ENCODE measurements around the gene BRMS1.

BRMS1 gene

DNA sequence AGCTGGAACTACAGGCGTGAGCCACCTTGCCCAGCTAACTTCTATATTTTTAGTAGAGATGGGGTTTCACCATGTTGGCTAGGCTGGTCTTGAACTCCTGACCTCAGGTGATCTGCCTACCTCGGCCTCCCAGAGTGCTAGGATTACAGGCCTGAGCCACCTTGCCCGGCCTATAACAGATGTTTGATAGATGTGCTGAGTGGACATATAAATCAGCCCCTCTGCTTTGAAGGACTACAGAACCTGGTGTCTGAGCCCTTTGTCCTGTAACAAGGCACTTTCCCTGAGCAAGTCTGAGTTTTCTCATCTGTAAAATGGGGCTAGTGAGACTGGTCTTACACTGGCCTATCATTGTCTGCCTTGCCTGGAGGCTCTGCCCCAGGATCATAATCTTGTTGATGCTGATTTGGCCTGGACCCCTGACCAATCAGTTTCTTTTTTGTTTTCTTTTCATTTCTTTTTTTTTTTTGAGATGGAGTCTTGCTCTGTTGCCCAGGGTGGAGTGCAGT lies 15.7 kb downstream of the BRMS1 start:
- Histone ChIP-seq H3K27me3 (replicated peaks; ENCODE audit: control insufficient read depth, insufficient read depth, low read length, poor library complexity, severe bottlenecking) (no peaks in the 10 kb centered on the region), H3K9me3 (ENCODE audit: control insufficient read depth, low read length) (no peaks in the 10 kb centered on the region), H3K4me3 (ENCODE audit: insufficient read depth, low read depth, low read length, poor library complexity, severe bottlenecking) (no peak overlapping the region), H3K36me3 (ENCODE audit: control insufficient read depth, insufficient read depth, low read length) (no peaks in the 10 kb centered on the region), H3K27ac (ENCODE audit: insufficient read depth, low read length, poor library complexity, severe bottlenecking) (no peak overlapping the region), H3K4me1 (ENCODE audit: control insufficient read depth, insufficient read depth, low read length, poor library complexity, severe bottlenecking) (peaks cover 27% of the 10 kb centered on the region)
- no peak for DNase-seq

DNA sequence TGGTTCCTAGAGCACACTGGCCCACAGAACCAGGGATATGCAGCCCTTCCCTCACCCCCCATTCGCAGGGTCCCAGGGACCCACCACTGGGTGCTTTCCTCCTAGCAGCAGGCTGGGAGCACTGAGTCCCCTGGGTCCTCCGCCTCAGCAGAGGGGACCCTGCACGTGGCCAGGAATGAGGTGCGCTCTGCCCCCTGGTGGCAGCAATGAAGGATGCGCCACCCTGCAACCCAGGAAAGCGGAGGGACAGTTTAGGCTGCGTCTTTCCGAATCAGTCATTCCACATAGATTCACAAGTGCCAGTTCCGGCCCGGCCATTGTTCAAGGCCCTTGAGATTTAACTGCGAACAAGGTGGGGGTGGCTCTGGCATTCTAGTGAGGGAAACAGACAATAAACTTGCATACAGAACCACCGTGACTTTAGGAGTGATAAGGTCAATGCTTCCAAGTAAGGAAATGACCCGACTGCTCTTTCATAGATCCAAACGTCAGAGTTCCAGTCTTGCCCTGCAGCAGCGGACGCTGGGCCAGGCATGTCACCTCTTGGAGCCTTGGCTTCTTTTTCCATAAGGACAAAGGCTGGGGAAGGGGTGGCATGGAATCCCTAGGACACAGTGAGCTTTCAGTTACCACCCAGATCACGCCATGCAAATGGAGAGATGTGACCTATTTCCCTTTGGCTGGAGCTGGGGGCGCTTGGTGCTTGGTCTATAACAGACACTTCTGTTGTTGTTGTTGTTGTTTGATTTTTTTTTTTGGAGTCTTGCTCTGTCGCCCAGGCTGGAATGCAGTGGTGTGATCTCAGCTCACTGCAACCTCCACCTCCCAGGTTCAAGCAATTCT lies 16.4 kb downstream of the BRMS1 start:
- Histone ChIP-seq H3K4me1 (ENCODE audit: control insufficient read depth, insufficient read depth, low read length, poor library complexity, severe bottlenecking) (peaks cover 27% of the 10 kb centered on the region), H3K9me3 (ENCODE audit: control insufficient read depth, low read length) (no peaks in the 10 kb centered on the region), H3K27me3 (replicated peaks; ENCODE audit: control insufficient read depth, insufficient read depth, low read length, poor library complexity, severe bottlenecking) (no peaks in the 10 kb centered on the region), H3K27ac (ENCODE audit: insufficient read depth, low read length, poor library complexity, severe bottlenecking) (no peak overlapping the region), H3K4me3 (ENCODE audit: insufficient read depth, low read depth, low read length, poor library complexity, severe bottlenecking) (no peak overlapping the region), H3K36me3 (ENCODE audit: control insufficient read depth, insufficient read depth, low read length) (no peaks in the 10 kb centered on the region)
- peak; percentile 62 to 64 (median 63) for DNase-seq

DNA sequence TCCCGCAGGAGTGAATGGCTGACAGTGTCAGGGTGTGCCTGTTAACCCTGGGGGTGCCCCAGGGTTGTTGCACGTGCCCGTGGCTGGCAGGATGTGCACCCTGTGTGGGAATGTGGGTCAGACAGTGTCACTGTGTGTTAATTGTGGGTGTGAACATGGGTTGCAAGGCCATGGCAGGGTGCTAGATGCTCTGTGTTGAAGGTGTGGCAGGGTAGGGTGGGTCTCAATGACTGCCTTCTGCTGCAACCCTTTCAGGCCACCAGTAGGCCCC lies 16.9 kb downstream of the BRMS1 start:
- no peaks in the 10 kb centered on the region for H3K9me3 ChIP-seq (ENCODE audit: control insufficient read depth, low read length)
- H3K4me3 ChIP-seq (ENCODE audit: insufficient read depth, low read depth, low read length, poor library complexity, severe bottlenecking), result no peak overlapping the region
- no peak overlapping the region for H3K27ac ChIP-seq (ENCODE audit: insufficient read depth, low read length, poor library complexity, severe bottlenecking)
- peak in 1 of 3 donors; percentile 35 for DNase-seq
- no peaks in the 10 kb centered on the region for H3K27me3 ChIP-seq (replicated peaks; ENCODE audit: control insufficient read depth, insufficient read depth, low read length, poor library complexity, severe bottlenecking)
- no peaks in the 10 kb centered on the region for H3K36me3 ChIP-seq (ENCODE audit: control insufficient read depth, insufficient read depth, low read length)
- H3K4me1 ChIP-seq (ENCODE audit: control insufficient read depth, insufficient read depth, low read length, poor library complexity, severe bottlenecking), result peaks cover 27% of the 10 kb centered on the region

DNA sequence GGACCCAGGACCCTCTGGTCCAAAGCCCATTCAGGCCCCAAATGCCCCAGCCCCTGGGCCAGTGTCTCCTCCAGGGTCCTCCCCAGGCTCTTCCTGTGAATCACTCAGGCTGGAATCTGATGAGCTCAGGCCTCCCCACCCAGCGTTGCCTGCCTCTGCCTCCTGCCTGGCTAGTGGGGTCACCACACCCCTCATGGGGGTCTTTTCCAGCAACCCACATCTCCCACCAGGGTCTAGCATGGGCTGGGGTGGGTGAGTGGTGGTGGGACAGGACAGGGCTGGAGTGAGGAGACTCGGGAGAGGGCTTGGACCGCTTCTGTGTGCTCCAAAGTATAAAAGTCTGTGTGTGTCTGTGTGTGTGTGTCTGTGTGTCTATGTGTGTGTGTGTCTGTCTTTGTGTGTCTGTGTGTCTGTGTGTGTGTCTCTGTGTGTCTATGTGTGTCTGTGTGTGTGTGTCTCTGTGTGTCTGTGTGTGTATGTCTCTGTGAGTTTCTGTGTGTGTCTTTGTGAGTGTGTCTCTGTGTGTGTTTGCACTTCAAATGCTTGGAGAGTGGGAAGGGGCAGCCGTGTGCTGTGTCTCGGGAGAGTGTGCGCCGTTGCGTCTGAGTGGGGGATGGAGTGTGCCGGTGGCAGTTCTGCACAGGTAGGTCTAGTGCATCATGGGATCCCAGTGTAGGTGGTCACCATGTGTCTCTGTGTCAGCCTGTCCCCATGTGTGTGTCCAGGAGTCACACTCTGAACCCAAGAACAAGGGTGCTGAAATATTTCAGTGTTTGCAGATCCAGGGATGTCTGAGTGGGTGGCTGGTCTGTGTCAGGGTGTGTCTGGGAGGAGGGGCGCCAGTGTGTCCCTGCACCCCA lies 17.5 kb downstream of the BRMS1 start:
- H3K9me3 ChIP-seq (ENCODE audit: control insufficient read depth, low read length), result no peaks in the 10 kb centered on the region
- no peak for DNase-seq
- no peak overlapping the region for H3K27ac ChIP-seq (ENCODE audit: insufficient read depth, low read length, poor library complexity, severe bottlenecking)
- H3K4me1 ChIP-seq (ENCODE audit: control insufficient read depth, insufficient read depth, low read length, poor library complexity, severe bottlenecking), result peaks cover 27% of the 10 kb centered on the region
- H3K27me3 ChIP-seq (replicated peaks; ENCODE audit: control insufficient read depth, insufficient read depth, low read length, poor library complexity, severe bottlenecking), result no peaks in the 10 kb centered on the region
- H3K36me3 ChIP-seq (ENCODE audit: control insufficient read depth, insufficient read depth, low read length), result no peaks in the 10 kb centered on the region
- no peak overlapping the region for H3K4me3 ChIP-seq (ENCODE audit: insufficient read depth, low read depth, low read length, poor library complexity, severe bottlenecking)

DNA sequence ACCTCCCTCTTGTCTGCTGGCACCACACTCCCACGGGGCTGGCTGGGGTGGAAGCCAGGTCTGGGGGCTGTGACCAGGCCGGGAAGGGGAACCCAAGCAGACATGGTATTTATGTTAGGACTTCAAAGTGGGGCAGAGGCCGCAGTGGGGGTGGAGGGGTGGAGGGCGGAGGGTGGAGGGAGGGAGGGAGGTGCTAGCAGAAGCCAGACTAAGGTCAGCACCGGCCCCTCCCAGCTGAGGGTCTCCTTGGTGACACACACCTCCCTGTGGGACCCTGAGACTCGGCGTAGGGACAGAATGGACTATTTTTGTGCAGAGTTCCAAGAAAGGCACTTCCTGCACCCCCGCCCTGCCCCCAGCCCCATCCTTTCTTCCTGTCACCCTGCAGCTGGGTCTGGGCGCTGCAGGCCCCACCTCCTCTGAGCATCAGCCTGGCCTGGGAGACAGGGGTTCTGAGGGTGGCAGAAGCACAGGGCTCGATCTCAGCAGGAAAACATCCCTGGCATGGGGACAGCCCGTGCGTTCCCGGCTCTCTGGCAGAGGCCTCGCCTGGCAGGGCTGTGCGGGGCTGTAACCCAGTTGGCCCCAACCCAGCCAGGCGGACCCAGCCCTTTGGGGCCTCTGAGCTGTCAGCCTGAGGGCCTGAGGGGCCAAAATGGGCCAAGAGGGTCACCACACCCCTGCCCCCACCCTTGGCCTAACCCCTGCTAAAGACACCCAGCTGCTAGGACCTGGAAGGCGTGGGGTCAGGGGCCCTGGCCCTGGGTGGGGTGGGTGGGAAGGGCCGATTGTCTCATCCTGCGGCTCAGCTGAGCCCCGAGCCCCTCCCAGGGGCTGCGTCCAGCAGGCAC lies 18.4 kb downstream of the BRMS1 start:
- H3K4me1 ChIP-seq (ENCODE audit: control insufficient read depth, insufficient read depth, low read length, poor library complexity, severe bottlenecking), result peaks cover 27% of the 10 kb centered on the region
- H3K27me3 ChIP-seq (replicated peaks; ENCODE audit: control insufficient read depth, insufficient read depth, low read length, poor library complexity, severe bottlenecking), result no peaks in the 10 kb centered on the region
- no peaks in the 10 kb centered on the region for H3K9me3 ChIP-seq (ENCODE audit: control insufficient read depth, low read length)
- no peak overlapping the region for H3K4me3 ChIP-seq (ENCODE audit: insufficient read depth, low read depth, low read length, poor library complexity, severe bottlenecking)
- H3K27ac ChIP-seq (ENCODE audit: insufficient read depth, low read length, poor library complexity, severe bottlenecking), result peak overlapping the region; percentile 24
- DNase-seq, result no peak
- H3K36me3 ChIP-seq (ENCODE audit: control insufficient read depth, insufficient read depth, low read length), result no peaks in the 10 kb centered on the region

DNA sequence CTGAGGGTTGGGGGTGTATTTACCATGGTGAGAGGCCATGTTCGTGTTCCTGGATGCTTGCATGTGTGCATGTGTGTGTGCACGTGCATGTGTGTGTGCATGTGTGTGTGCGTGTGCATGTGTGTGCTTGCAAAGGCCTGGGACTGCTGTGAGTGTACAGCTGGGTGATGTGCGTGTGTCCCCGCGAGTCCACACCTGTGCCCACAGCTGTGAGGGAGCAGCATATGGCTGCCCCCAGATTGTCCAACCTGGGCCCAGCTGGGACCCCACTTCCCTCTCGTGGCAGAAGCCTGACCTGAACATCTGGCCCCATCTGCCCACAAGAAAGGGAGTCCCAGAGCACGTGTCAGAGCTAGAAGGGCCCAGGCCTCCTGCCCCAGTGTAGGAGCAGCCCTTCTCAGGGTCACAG lies 19.6 kb downstream of the BRMS1 start:
- Histone ChIP-seq H3K4me1 (ENCODE audit: control insufficient read depth, insufficient read depth, low read length, poor library complexity, severe bottlenecking) (peaks cover 27% of the 10 kb centered on the region), H3K36me3 (ENCODE audit: control insufficient read depth, insufficient read depth, low read length) (no peaks in the 10 kb centered on the region), H3K27ac (ENCODE audit: insufficient read depth, low read length, poor library complexity, severe bottlenecking) (no peak overlapping the region), H3K27me3 (replicated peaks; ENCODE audit: control insufficient read depth, insufficient read depth, low read length, poor library complexity, severe bottlenecking) (no peaks in the 10 kb centered on the region), H3K4me3 (ENCODE audit: insufficient read depth, low read depth, low read length, poor library complexity, severe bottlenecking) (no peak overlapping the region), H3K9me3 (ENCODE audit: control insufficient read depth, low read length) (no peaks in the 10 kb centered on the region)
- no peak for DNase-seq

DNA sequence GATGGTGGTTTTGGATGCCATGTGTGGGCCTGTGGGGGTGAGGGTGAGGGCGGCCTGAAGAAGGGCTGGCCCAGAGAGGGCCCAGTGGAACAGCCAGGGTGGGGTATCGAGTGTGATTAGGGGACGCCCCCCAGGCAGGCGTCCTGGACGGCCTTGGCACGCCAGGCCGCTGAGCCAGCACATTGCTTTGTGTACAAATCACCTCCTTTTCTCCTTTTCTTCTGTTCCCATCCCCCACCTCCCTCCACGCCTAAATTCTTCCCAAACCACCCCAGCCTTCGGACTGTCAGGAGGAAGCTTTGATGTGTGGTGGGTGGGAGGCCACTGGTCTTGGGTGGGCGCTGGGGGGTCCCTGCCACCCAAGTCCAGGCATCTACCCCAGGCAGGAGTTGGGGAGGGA lies 20.2 kb downstream of the BRMS1 start:
- no peak overlapping the region for H3K27ac ChIP-seq (ENCODE audit: insufficient read depth, low read length, poor library complexity, severe bottlenecking)

DNA sequence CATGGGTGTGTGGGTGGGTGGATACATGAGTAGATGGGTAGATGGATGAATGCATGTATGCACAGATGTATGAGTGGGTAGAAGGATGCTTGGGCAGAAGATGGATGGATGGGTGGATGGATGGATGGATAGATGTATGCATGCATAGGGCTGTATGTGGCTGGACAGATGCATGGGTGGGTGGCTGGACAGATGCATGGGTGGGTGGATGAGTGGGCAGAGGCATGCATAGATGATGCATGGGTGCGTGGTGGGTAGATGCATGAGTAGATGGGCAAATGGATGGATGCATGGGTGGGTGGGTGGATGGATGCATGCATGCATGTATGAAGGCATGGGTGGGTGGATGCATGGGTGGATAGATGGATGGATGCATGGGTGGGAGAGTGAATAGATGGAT lies 21.2 kb downstream of the BRMS1 start:
- Histone ChIP-seq H3K4me1 (ENCODE audit: control insufficient read depth, insufficient read depth, low read length, poor library complexity, severe bottlenecking) (peaks cover 30% of the 10 kb centered on the region), H3K27ac (ENCODE audit: insufficient read depth, low read length, poor library complexity, severe bottlenecking) (no peak overlapping the region), H3K9me3 (ENCODE audit: control insufficient read depth, low read length) (no peaks in the 10 kb centered on the region), H3K4me3 (ENCODE audit: insufficient read depth, low read depth, low read length, poor library complexity, severe bottlenecking) (no peak overlapping the region), H3K36me3 (ENCODE audit: control insufficient read depth, insufficient read depth, low read length) (no peaks in the 10 kb centered on the region), H3K27me3 (replicated peaks; ENCODE audit: control insufficient read depth, insufficient read depth, low read length, poor library complexity, severe bottlenecking) (no peaks in the 10 kb centered on the region)
- DNase-seq, result no peak

More for the DNA sequence above, 20.2 kb downstream of the BRMS1 start:
- Histone ChIP-seq H3K27me3 (replicated peaks; ENCODE audit: control insufficient read depth, insufficient read depth, low read length, poor library complexity, severe bottlenecking) (no peaks in the 10 kb centered on the region), H3K4me1 (ENCODE audit: control insufficient read depth, insufficient read depth, low read length, poor library complexity, severe bottlenecking) (peaks cover 27% of the 10 kb centered on the region), H3K9me3 (ENCODE audit: control insufficient read depth, low read length) (no peaks in the 10 kb centered on the region), H3K36me3 (ENCODE audit: control insufficient read depth, insufficient read depth, low read length) (no peaks in the 10 kb centered on the region), H3K4me3 (ENCODE audit: insufficient read depth, low read depth, low read length, poor library complexity, severe bottlenecking) (no peak overlapping the region)
- no peak for DNase-seq

DNA sequence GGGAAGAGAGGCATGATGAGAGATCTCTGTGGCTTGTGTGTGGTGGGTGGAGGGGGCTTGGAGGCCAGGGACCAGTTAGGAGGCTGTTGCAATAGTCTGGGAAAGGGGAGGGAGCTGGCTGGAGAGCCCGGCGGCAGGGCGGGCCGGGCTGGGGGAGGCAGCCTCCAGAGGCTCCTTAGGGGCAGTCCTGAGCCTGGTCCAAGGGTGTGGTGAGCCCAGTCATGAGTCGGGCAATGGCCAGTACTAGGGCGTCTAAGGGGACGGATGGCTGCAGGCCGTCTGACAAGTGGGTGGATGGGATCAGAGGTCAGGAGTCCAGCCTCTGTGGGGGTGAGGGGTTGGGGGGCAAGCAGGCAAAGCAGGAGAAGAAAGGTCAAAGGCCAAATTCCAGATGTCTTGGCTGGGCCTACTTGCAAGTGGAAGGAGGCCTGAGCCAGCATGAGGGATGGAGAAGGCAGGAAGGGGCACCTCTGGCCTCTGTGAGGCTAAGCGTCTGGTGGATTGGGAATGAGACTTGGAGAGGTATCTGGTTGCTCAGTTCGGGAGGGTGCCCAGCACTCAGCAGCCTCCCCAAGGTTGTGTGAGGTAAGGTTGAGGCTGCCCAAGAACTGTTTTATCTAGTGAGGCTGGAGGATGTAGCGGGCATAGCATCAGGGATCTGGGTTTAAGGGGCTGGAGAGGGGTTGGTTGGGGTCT lies 22.0 kb downstream of the BRMS1 start:
- no peaks in the 10 kb centered on the region for H3K36me3 ChIP-seq (ENCODE audit: control insufficient read depth, insufficient read depth, low read length)
- H3K27ac ChIP-seq (ENCODE audit: insufficient read depth, low read length, poor library complexity, severe bottlenecking), result no peak overlapping the region
- peaks cover 30% of the 10 kb centered on the region for H3K4me1 ChIP-seq (ENCODE audit: control insufficient read depth, insufficient read depth, low read length, poor library complexity, severe bottlenecking)
- no peaks in the 10 kb centered on the region for H3K27me3 ChIP-seq (replicated peaks; ENCODE audit: control insufficient read depth, insufficient read depth, low read length, poor library complexity, severe bottlenecking)
- DNase-seq, result no peak
- H3K9me3 ChIP-seq (ENCODE audit: control insufficient read depth, low read length), result no peaks in the 10 kb centered on the region
- no peak overlapping the region for H3K4me3 ChIP-seq (ENCODE audit: insufficient read depth, low read depth, low read length, poor library complexity, severe bottlenecking)

Data from effector memory CD4-positive, alpha-beta T cell (primary cell).